SJCRH30 (cell line): ENCODE results near the gene PMFBP1. TPM values are rescaled to one million over a fixed set of nuclear protein-coding genes. Genes with fewer than 3 reads are reported as not detected.

Source experiments
- DNase-seq, 2 experiments: peaks; one replicate each; pipeline ENCODE4 v3.0.0-alpha.2; 2015 to 2020
- H3K27ac ChIP-seq: fragments of 250-450 bp; sonication (Bioruptor Pico); 2 replicates; pipeline ENCODE4 v1.5.1; 2020; ENCODE audit warnings: mild to moderate bottlenecking, moderate library complexity
- H3K27me3 ChIP-seq: fragments of 250-450 bp; sonication (Bioruptor Pico); 2 replicates; pipeline ENCODE4 v1.5.1; 2020; ENCODE audit warnings: mild to moderate bottlenecking, moderate library complexity
- H3K36me3 ChIP-seq: fragments of 250-450 bp; sonication (Bioruptor Pico); 2 replicates; pipeline ENCODE4 v1.5.1; 2020; ENCODE audit warnings: mild to moderate bottlenecking, moderate library complexity
- H3K4me1 ChIP-seq: fragments of 250-450 bp; sonication (Bioruptor Pico); 2 replicates; pipeline ENCODE4 v1.5.1; 2020; ENCODE audit warnings: mild to moderate bottlenecking, moderate library complexity
- H3K4me3 ChIP-seq: fragments of 250-450 bp; sonication (Bioruptor Pico); 2 replicates; pipeline ENCODE4 v1.5.1; 2020; ENCODE audit warnings: mild to moderate bottlenecking, moderate library complexity
- H3K9me3 ChIP-seq: fragments of 250-450 bp; sonication (Bioruptor Pico); replicated peaks from 2 replicates; pipeline ENCODE4 v1.5.1; 2020; ENCODE audit warnings: mild to moderate bottlenecking, moderate library complexity
- total RNA-seq: library from RNA; depleted of rRNA; stranded (reverse); fragments of >200 nt; shearing (Covaris generic); gene quantifications from 2 replicates; pipeline ENCODE4 v1.2.3, GENCODE V29; 2014

PMFBP1 gene
- total RNA-seq, 1 experiment from 2014 or later: 0.34 TPM

- Histone ChIP-seq H3K4me1 (no peaks in the 10 kb centered on the region), H3K4me3 (no peak overlapping the region), H3K27ac (no peak overlapping the region), H3K9me3 (no peaks in the 10 kb centered on the region), H3K36me3 (no peaks in the 10 kb centered on the region), H3K27me3 (no peaks in the 10 kb centered on the region)
- no peak for DNase-seq
Measured at GRCh38 chr16:72129976-72130656, 41.8 kb downstream of the PMFBP1 start.

GRCh38 chr16:72128701-72129100, 43.3 kb downstream of the PMFBP1 start:
- H3K27ac ChIP-seq: no peak overlapping the region
- no peaks in the 10 kb centered on the region for H3K36me3 ChIP-seq

GRCh38 chr16:72126429-72126765, 45.6 kb downstream of the PMFBP1 start:
- no peaks in the 10 kb centered on the region for H3K9me3 ChIP-seq
- H3K27me3 ChIP-seq: no peaks in the 10 kb centered on the region
- no peaks in the 10 kb centered on the region for H3K36me3 ChIP-seq
- no peak overlapping the region for H3K4me3 ChIP-seq
- no peaks in the 10 kb centered on the region for H3K4me1 ChIP-seq
- DNase-seq: no peak
- H3K27ac ChIP-seq: no peak overlapping the region

More at GRCh38 chr16:72128701-72129100, 43.3 kb downstream of the PMFBP1 start:
- Histone ChIP-seq H3K27me3 (no peaks in the 10 kb centered on the region), H3K4me3 (no peak overlapping the region), H3K9me3 (no peaks in the 10 kb centered on the region), H3K4me1 (no peaks in the 10 kb centered on the region)
- DNase-seq: no peak

- no peak overlapping the region for H3K27ac ChIP-seq
- H3K4me3 ChIP-seq: no peak overlapping the region
- DNase-seq: no peak
- no peaks in the 10 kb centered on the region for H3K36me3 ChIP-seq
- H3K4me1 ChIP-seq: no peaks in the 10 kb centered on the region
- H3K9me3 ChIP-seq: no peaks in the 10 kb centered on the region
- H3K27me3 ChIP-seq: no peaks in the 10 kb centered on the region
Measured at GRCh38 chr16:72125635-72126428, 46.1 kb downstream of the PMFBP1 start.

- Histone ChIP-seq H3K4me3 (no peak overlapping the region), H3K27ac (no peak overlapping the region), H3K4me1 (no peaks in the 10 kb centered on the region), H3K9me3 (no peaks in the 10 kb centered on the region), H3K27me3 (no peaks in the 10 kb centered on the region), H3K36me3 (no peaks in the 10 kb centered on the region)
- DNase-seq: peak; percentile 45 to 81
Measured at GRCh38 chr16:72124761-72125634, 47.0 kb downstream of the PMFBP1 start.

GRCh38 chr16:72124148-72124547, 47.8 kb downstream of the PMFBP1 start:
- Histone ChIP-seq H3K36me3 (no peaks in the 10 kb centered on the region), H3K27me3 (no peaks in the 10 kb centered on the region), H3K4me3 (no peak overlapping the region), H3K4me1 (no peaks in the 10 kb centered on the region), H3K9me3 (no peaks in the 10 kb centered on the region), H3K27ac (no peak overlapping the region)
- DNase-seq: no peak

GRCh38 chr16:72123426-72123825, 48.5 kb downstream of the PMFBP1 start:
- H3K27ac ChIP-seq: no peak overlapping the region
- no peaks in the 10 kb centered on the region for H3K4me1 ChIP-seq
- DNase-seq: no peak
- H3K27me3 ChIP-seq: no peaks in the 10 kb centered on the region
- no peaks in the 10 kb centered on the region for H3K36me3 ChIP-seq
- H3K9me3 ChIP-seq: no peaks in the 10 kb centered on the region
- H3K4me3 ChIP-seq: no peak overlapping the region

- no peaks in the 10 kb centered on the region for H3K36me3 ChIP-seq
- no peak overlapping the region for H3K4me3 ChIP-seq
- H3K27ac ChIP-seq: no peak overlapping the region
- H3K4me1 ChIP-seq: no peaks in the 10 kb centered on the region
- no peaks in the 10 kb centered on the region for H3K27me3 ChIP-seq
- no peak for DNase-seq
- H3K9me3 ChIP-seq: no peaks in the 10 kb centered on the region
Measured at GRCh38 chr16:72122916-72123315, 49.0 kb downstream of the PMFBP1 start.

- H3K27me3 ChIP-seq: no peaks in the 10 kb centered on the region
- H3K9me3 ChIP-seq: no peaks in the 10 kb centered on the region
- H3K4me1 ChIP-seq: no peaks in the 10 kb centered on the region
- no peak overlapping the region for H3K4me3 ChIP-seq
- no peak overlapping the region for H3K27ac ChIP-seq
- H3K36me3 ChIP-seq: no peaks in the 10 kb centered on the region
- DNase-seq: no peak
Measured at GRCh38 chr16:72122308-72122707, 49.6 kb downstream of the PMFBP1 start.

- Histone ChIP-seq H3K27me3 (no peaks in the 10 kb centered on the region), H3K4me3 (no peak overlapping the region), H3K4me1 (no peaks in the 10 kb centered on the region), H3K36me3 (no peaks in the 10 kb centered on the region), H3K9me3 (no peaks in the 10 kb centered on the region), H3K27ac (no peak overlapping the region)
- DNase-seq: no peak
Measured at GRCh38 chr16:72120026-72120425, 51.9 kb downstream of the PMFBP1 start.

- no peak for DNase-seq
- H3K36me3 ChIP-seq: peaks cover 5% of the 10 kb centered on the region; the same call in 1 of the 2 replicates
- H3K27ac ChIP-seq: no peak overlapping the region
- no peaks in the 10 kb centered on the region for H3K4me1 ChIP-seq
- no peaks in the 10 kb centered on the region for H3K9me3 ChIP-seq
- no peaks in the 10 kb centered on the region for H3K27me3 ChIP-seq
- no peak overlapping the region for H3K4me3 ChIP-seq
Measured at GRCh38 chr16:72113616-72113945, 58.4 kb downstream of the PMFBP1 start.

GRCh38 chr16:72112906-72113615, 58.9 kb downstream of the PMFBP1 start:
- no peak overlapping the region for H3K4me3 ChIP-seq
- no peak for DNase-seq
- H3K4me1 ChIP-seq: no peaks in the 10 kb centered on the region
- H3K27me3 ChIP-seq: no peaks in the 10 kb centered on the region
- no peaks in the 10 kb centered on the region for H3K9me3 ChIP-seq
- no peak overlapping the region for H3K27ac ChIP-seq
- H3K36me3 ChIP-seq: peaks cover 5% of the 10 kb centered on the region; the same call in 1 of the 2 replicates

GRCh38 chr16:72112452-72112792, 59.5 kb downstream of the PMFBP1 start:
- H3K36me3 ChIP-seq: peaks cover 5% of the 10 kb centered on the region; the same call in 1 of the 2 replicates
- no peaks in the 10 kb centered on the region for H3K9me3 ChIP-seq
- H3K4me3 ChIP-seq: no peak overlapping the region
- no peaks in the 10 kb centered on the region for H3K27me3 ChIP-seq
- H3K27ac ChIP-seq: no peak overlapping the region
- DNase-seq: no peak
- no peaks in the 10 kb centered on the region for H3K4me1 ChIP-seq

GRCh38 chr16:72111657-72112451, 60.1 kb downstream of the PMFBP1 start:
- Histone ChIP-seq H3K9me3 (no peaks in the 10 kb centered on the region), H3K4me3 (no peak overlapping the region), H3K4me1 (no peaks in the 10 kb centered on the region), H3K27me3 (no peaks in the 10 kb centered on the region), H3K27ac (no peak overlapping the region), H3K36me3 (peaks cover 5% of the 10 kb centered on the region; the same call in 1 of the 2 replicates)
- no peak for DNase-seq
